GM23248 (cell line): ENCODE data around the gene NEIL1.
"Not testable (repeated sequence)": the region's sequence is repeated elsewhere in the genome, so short reads cannot be mapped to it uniquely, and the experiment has no call there.

Experiments
- EZH2 ChIP-seq: fragments of 200-600 bp; sonication (generic); IDR thresholded peaks from 2 replicates; pipeline ENCODE4 v1.6.1; 2018; ENCODE audit warnings: antibody characterized with exemption, mild to moderate bottlenecking; ENCODE audit not compliant: insufficient read depth, poor library complexity, severe bottlenecking
- EZH2phosphoT487 ChIP-seq: fragments of 200-600 bp; sonication (generic); IDR thresholded peaks from 2 replicates; pipeline ENCODE4 v1.6.1; 2018; ENCODE audit warnings: antibody characterized with exemption, moderate library complexity, mild to moderate bottlenecking, low read depth; ENCODE audit not compliant: insufficient read depth

DNA sequence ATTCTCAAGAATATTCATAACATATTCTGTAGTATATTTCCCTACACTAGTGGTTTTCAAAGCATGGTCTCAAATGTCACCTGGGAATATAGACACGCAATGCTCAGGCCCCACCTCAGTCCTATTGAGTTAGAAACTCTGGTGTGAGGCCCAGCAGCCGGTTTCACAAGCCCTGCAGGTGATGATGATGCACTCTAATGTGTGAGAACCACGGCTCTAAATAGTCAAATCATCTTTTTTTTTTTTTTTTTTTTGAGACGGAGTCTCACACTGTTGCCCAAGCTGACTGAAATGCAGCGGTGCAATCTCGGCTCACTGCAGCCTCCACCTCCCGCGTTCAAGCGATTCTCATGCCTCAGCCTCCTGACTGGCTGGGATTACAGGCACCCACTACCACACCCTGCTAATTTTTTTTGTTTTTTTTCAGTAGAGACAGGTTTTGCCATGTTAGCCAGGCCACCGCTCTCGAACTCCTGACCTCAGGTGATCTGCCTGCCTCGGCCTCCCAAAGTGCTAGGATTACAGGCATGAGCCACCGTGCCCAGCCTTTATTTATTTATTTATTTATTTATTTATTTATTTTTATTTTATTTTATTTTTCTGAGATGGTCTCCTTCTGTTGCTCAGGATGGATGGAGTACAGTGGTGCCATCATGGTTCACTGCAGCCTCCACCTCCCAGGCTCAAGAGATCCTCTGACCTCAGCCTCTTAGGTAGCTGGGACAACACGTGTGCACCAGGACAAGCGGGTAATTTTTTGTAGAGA, 13.0 kb upstream of the NEIL1 start:
- TF ChIP-seq EZH2, EZH2phosphoT487: not testable (repeated sequence)
